Colonic mucosa (tissue), 4 donors: ENCODE data around the gene KLB. TPM values are rescaled to one million over a fixed set of nuclear protein-coding genes. Genes with fewer than 3 reads are reported as not detected.
"Not testable (repeated sequence)": the region's sequence is repeated elsewhere in the genome, so short reads cannot be mapped to it uniquely, and the experiment has no call there.

Experiments used
- DNase-seq: peaks from one replicate; pipeline ENCODE4 v3.0.0-alpha.2; 2020
- H3K27ac ChIP-seq: fragments of 200-600 bp; one replicate; pipeline ENCODE4 v1.8.0; 2021
- H3K27me3 ChIP-seq: fragments of 200-600 bp; one replicate; pipeline ENCODE4 v1.8.0; 2021
- H3K36me3 ChIP-seq: fragments of 200-600 bp; one replicate; pipeline ENCODE4 v1.8.0; 2021
- H3K4me1 ChIP-seq: fragments of 200-600 bp; one replicate; pipeline ENCODE4 v1.8.0; 2021; ENCODE audit warnings: mild to moderate bottlenecking
- H3K4me3 ChIP-seq: fragments of 200-600 bp; one replicate; pipeline ENCODE4 v1.8.0; 2021
- H3K9ac ChIP-seq, 2 donors: one replicate each; pipeline ENCODE4 v1.7.0; 2013; ENCODE audit warnings: control low read depth in 2 of 2, low read depth in 2 of 2, low read length in 2 of 2
- H3K9me3 ChIP-seq: fragments of 200-600 bp; one replicate; pipeline ENCODE4 v1.8.0; 2021
- CTCF ChIP-seq: fragments of 200-600 bp; IDR thresholded peaks from one replicate; pipeline ENCODE4 v1.8.0; 2022; ENCODE audit warnings: antibody characterized with exemption, mild to moderate bottlenecking
- intact Hi-C: fragments of 100-400 bp; cut with DNase I; formaldehyde crosslinking; loops from one replicate; pipeline ENCODE4 v1.14.1; 2022
- total RNA-seq, 2 donors: library from RNA; stranded (reverse); fragmentation: NEBNext Ultra II Directional in 1 of 2; extraction: Animal tissue kit (Norgen Biotek cat#: 25700) in 1 of 2; gene quantifications; one replicate each; pipeline ENCODE4 v1.2.1, GENCODE V29; 2021
- donor health status: healthy.
- donor health status: DM: no; HTN: no; CAD: no.
- donor health status: DM: no; HTN: no; CAD: no.

The KLB gene
- total RNA-seq, result under 1 TPM; 0.40 to 0.64 TPM

- Histone ChIP-seq H3K9ac (no peak within 1 kb of the TSS), H3K36me3 (no peaks in the 10 kb centered on the region), H3K4me3 (no peak within 1 kb of the TSS), H3K4me1 (no peaks in the 10 kb centered on the region), H3K27ac (no peak within 1 kb of the TSS), H3K27me3 (no peaks in the 10 kb centered on the region), H3K9me3 (no peaks in the 10 kb centered on the region)
- TF ChIP-seq CTCF, result no peak
- peak; percentile 69 for DNase-seq
- intact Hi-C loops, result no loop called here
Measured at GRCh38 chr4:39406763-39407583, at the start of gene KLB. Gene KLB, plus strand, starts transcription at chr4:39406930. Its CDS starts 20 bp downstream, at chr4:39406950.

- Histone ChIP-seq H3K9me3 (no peaks in the 10 kb centered on the region), H3K4me1 (peaks cover 3% of the 10 kb centered on the region), H3K27me3 (no peaks in the 10 kb centered on the region), H3K36me3 (no peaks in the 10 kb centered on the region), H3K27ac (no peak overlapping the region), H3K9ac (no peak overlapping the region), H3K4me3 (no peak overlapping the region)
- no peak for TF ChIP-seq CTCF
- intact Hi-C loops, result no loop called here
- DNase-seq, result no peak
Measured at GRCh38 chr4:39357002-39357401, 49.7 kb upstream of the KLB start.

GRCh38 chr4:39360611-39361010 lies 46.1 kb upstream of the KLB start:
- intact Hi-C loops, H3K9ac ChIP-seq, H3K9me3 ChIP-seq, H3K4me1 ChIP-seq, H3K4me3 ChIP-seq, H3K27me3 ChIP-seq, H3K36me3 ChIP-seq, DNase-seq, H3K27ac ChIP-seq: not testable (repeated sequence)

- Histone ChIP-seq H3K9me3 (no peaks in the 10 kb centered on the region), H3K27ac (no peak overlapping the region), H3K4me1 (no peaks in the 10 kb centered on the region), H3K27me3 (no peaks in the 10 kb centered on the region), H3K4me3 (no peak overlapping the region), H3K9ac (no peak overlapping the region), H3K36me3 (no peaks in the 10 kb centered on the region)
- DNase-seq, result no peak
- intact Hi-C loops, result no loop called here
- TF ChIP-seq CTCF, result no peak
Measured at GRCh38 chr4:39362827-39363226, 43.9 kb upstream of the KLB start.

GRCh38 chr4:39363773-39364393 lies 42.8 kb upstream of the KLB start:
- DNase-seq, result no peak
- no peak overlapping the region for H3K9ac ChIP-seq
- no peak for TF ChIP-seq CTCF
- H3K27me3 ChIP-seq, result no peaks in the 10 kb centered on the region
- no peak overlapping the region for H3K27ac ChIP-seq
- H3K9me3 ChIP-seq, result no peaks in the 10 kb centered on the region
- no peak overlapping the region for H3K4me3 ChIP-seq
- intact Hi-C loops, result no loop called here
- no peaks in the 10 kb centered on the region for H3K36me3 ChIP-seq
- H3K4me1 ChIP-seq, result no peaks in the 10 kb centered on the region

- H3K27ac ChIP-seq, result peak overlapping the region; percentile 69
- no peaks in the 10 kb centered on the region for H3K4me1 ChIP-seq
- no peaks in the 10 kb centered on the region for H3K9me3 ChIP-seq
- peak overlapping the region; percentile 91 to 93 for H3K9ac ChIP-seq
- no peak for TF ChIP-seq CTCF
- intact Hi-C loops, result no loop called here
- no peak for DNase-seq
- peak overlapping the region; percentile 88 for H3K4me3 ChIP-seq
- H3K36me3 ChIP-seq, result no peaks in the 10 kb centered on the region
- no peaks in the 10 kb centered on the region for H3K27me3 ChIP-seq
Measured at GRCh38 chr4:39365360-39365759, 41.4 kb upstream of the KLB start.
